ENCODE measurements around the gene ZBED1.

GRCh38 chrX:2487366-2487765 lies 13.4 kb downstream of the ZBED1 start:
- no peak for TF ChIP-seq EZH2phosphoT487 (IDR thresholded peaks at IDR 0.05; ENCODE audit: borderline replicate concordance, low read length)
- TF ChIP-seq, protein P1, sequence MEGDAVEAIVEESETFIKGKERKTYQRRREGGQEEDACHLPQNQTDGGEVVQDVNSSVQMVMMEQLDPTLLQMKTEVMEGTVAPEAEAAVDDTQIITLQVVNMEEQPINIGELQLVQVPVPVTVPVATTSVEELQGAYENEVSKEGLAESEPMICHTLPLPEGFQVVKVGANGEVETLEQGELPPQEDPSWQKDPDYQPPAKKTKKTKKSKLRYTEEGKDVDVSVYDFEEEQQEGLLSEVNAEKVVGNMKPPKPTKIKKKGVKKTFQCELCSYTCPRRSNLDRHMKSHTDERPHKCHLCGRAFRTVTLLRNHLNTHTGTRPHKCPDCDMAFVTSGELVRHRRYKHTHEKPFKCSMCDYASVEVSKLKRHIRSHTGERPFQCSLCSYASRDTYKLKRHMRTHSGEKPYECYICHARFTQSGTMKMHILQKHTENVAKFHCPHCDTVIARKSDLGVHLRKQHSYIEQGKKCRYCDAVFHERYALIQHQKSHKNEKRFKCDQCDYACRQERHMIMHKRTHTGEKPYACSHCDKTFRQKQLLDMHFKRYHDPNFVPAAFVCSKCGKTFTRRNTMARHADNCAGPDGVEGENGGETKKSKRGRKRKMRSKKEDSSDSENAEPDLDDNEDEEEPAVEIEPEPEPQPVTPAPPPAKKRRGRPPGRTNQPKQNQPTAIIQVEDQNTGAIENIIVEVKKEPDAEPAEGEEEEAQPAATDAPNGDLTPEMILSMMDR (conservative IDR thresholded peaks at IDR 0.05; ENCODE audit: low read depth, low read length) = no peak
